ENCODE measurements around the gene NOL12.

GRCh38 chr22:37715760-37716159 lies 29.6 kb downstream of the NOL12 start:
- no peak for TF ChIP-seq CTCF (IDR thresholded peaks at IDR 0.05)
- TF ChIP-seq POLR2AphosphoS5 (IDR thresholded peaks at IDR 0.05): no peak
- no peak for TF ChIP-seq POLR2A (IDR thresholded peaks at IDR 0.05)

Measured in gastroesophageal sphincter (tissue), 3 donors.